HG02840 (cell line): Measurements from ENCODE around the gene SLC35A3.
A peak's percentile ranks its signal among the peaks of the same experiment; 100 is the strongest.
"Not testable (repeated sequence)": the region's sequence is repeated elsewhere in the genome, so short reads cannot be mapped to it uniquely, and the experiment has no call there.

Source experiments
- ATAC-seq: cut with Tn5 transposase; IDR thresholded peaks from one replicate; pipeline ENCODE4 v1.9.1; 2021; ENCODE audit warnings: mild to moderate bottlenecking, moderate library complexity, moderate number of reproducible peaks; ENCODE audit not compliant: unreplicated experiment, low FRiP score

Gene SLC35A3

GRCh38 chr1:100027212-100027611, 57.4 kb downstream of the SLC35A3 start:
- ATAC-seq, result no peak

- ATAC-seq, result no peak
Measured at GRCh38 chr1:100028765-100029164, 59.0 kb downstream of the SLC35A3 start.

- no peak for ATAC-seq
Measured at GRCh38 chr1:100034470-100034869, 64.7 kb downstream of the SLC35A3 start.

- ATAC-seq, result no peak
Measured at GRCh38 chr1:100035214-100035613, 65.4 kb downstream of the SLC35A3 start.

- no peak for ATAC-seq
Measured at GRCh38 chr1:100036718-100037655, 67.2 kb downstream of the SLC35A3 start.

- no peak for ATAC-seq
Measured at GRCh38 chr1:100037656-100037926, 67.8 kb downstream of the SLC35A3 start.

- ATAC-seq, result peak; percentile 80
Measured at GRCh38 chr1:100037927-100038659, 68.3 kb downstream of the SLC35A3 start.

GRCh38 chr1:100038660-100039287, 69.0 kb downstream of the SLC35A3 start:
- peak; percentile 56 for ATAC-seq

- no peak for ATAC-seq
Measured at GRCh38 chr1:100039591-100039990, 69.8 kb downstream of the SLC35A3 start.

GRCh38 chr1:100045206-100045605, 75.4 kb downstream of the SLC35A3 start:
- no peak for ATAC-seq

GRCh38 chr1:100047235-100047708, 77.5 kb downstream of the SLC35A3 start:
- not testable (repeated sequence) for ATAC-seq

- no peak for ATAC-seq
Measured at GRCh38 chr1:100050139-100050538, 80.3 kb downstream of the SLC35A3 start.

GRCh38 chr1:100051401-100051800, 81.6 kb downstream of the SLC35A3 start:
- ATAC-seq, result no peak

GRCh38 chr1:100051893-100052292, 82.1 kb downstream of the SLC35A3 start:
- no peak for ATAC-seq

GRCh38 chr1:100053119-100053518, 83.3 kb downstream of the SLC35A3 start:
- ATAC-seq, result no peak

- no peak for ATAC-seq
Measured at GRCh38 chr1:100053727-100054126, 83.9 kb downstream of the SLC35A3 start.

- no peak for ATAC-seq
Measured at GRCh38 chr1:100061681-100062080, 91.9 kb downstream of the SLC35A3 start.

- ATAC-seq, result no peak
Measured at GRCh38 chr1:100065183-100065968, 95.6 kb downstream of the SLC35A3 start.

- ATAC-seq, result no peak
Measured at GRCh38 chr1:100065969-100066227, 96.1 kb downstream of the SLC35A3 start.

- ATAC-seq, result no peak
Measured at GRCh38 chr1:100070201-100070939, 100.6 kb downstream of the SLC35A3 start.
